Trophoblast cell (in vitro differentiated cells and primary cell): ENCODE measurements around the gene TCF12.

ENCODE experiments used
- DNase-seq, 2 donors: peaks; one replicate each; pipeline ENCODE4 v3.0.0-alpha.2; 2016
- H2AFZ ChIP-seq: 2 replicates; pipeline ENCODE4 v1.6.1; 2013; ENCODE audit warnings: low read length, moderate library complexity, mild to moderate bottlenecking; ENCODE audit not compliant: insufficient read depth, poor library complexity
- H2AK5ac ChIP-seq: 2 replicates; pipeline ENCODE4 v1.6.1; 2013; ENCODE audit warnings: mild to moderate bottlenecking, low read length
- H2BK120ac ChIP-seq: 2 replicates; pipeline ENCODE4 v1.6.1; 2013; ENCODE audit warnings: low read length, mild to moderate bottlenecking, moderate library complexity; ENCODE audit not compliant: insufficient read depth, poor library complexity
- H2BK12ac ChIP-seq: 2 replicates; pipeline ENCODE4 v1.6.1; 2013; ENCODE audit warnings: mild to moderate bottlenecking, low read length, moderate library complexity
- H2BK5ac ChIP-seq: 2 replicates; pipeline ENCODE4 v1.6.1; 2013; ENCODE audit warnings: low read length, low read depth, moderate library complexity, mild to moderate bottlenecking; ENCODE audit not compliant: poor library complexity
- H3K14ac ChIP-seq: 2 replicates; pipeline ENCODE4 v1.6.1; 2013; ENCODE audit warnings: mild to moderate bottlenecking, low read length
- H3K18ac ChIP-seq: 2 replicates; pipeline ENCODE4 v1.6.1; 2013; ENCODE audit warnings: mild to moderate bottlenecking, low read length
- H3K23ac ChIP-seq: 2 replicates; pipeline ENCODE4 v1.6.1; 2013; ENCODE audit warnings: low read length
- H3K27ac ChIP-seq: 2 replicates; pipeline ENCODE4 v1.5.1; 2013; ENCODE audit warnings: low read depth, mild to moderate bottlenecking, inconsistent platforms, low read length, moderate library complexity
- H3K27me3 ChIP-seq: 2 replicates; pipeline ENCODE4 v1.6.1; 2013; ENCODE audit warnings: inconsistent platforms, mild to moderate bottlenecking, low read length, moderate library complexity; ENCODE audit not compliant: insufficient read depth
- H3K36me3 ChIP-seq, 2 experiments: 1 replicate in 1 of 2; 2 replicates in 1 of 2; pipeline ENCODE4 v1.6.1; 2013; ENCODE audit warnings: low read length in 2 of 2, mild to moderate bottlenecking in 2 of 2, moderate library complexity in 1 of 2; ENCODE audit not compliant: insufficient read depth in 2 of 2, control insufficient read depth in 1 of 2
- H3K4ac ChIP-seq: 2 replicates; pipeline ENCODE4 v1.6.1; 2013; ENCODE audit warnings: low read depth, mild to moderate bottlenecking, low read length, moderate library complexity
- H3K4me1 ChIP-seq, 2 experiments: 1 replicate in 1 of 2; 2 replicates in 1 of 2; pipeline ENCODE4 v1.6.1; 2013; ENCODE audit warnings: low read length in 2 of 2, mild to moderate bottlenecking in 2 of 2, moderate library complexity in 1 of 2; ENCODE audit not compliant: insufficient read depth in 2 of 2, control insufficient read depth in 1 of 2
- H3K4me2 ChIP-seq: 2 replicates; pipeline ENCODE4 v1.6.1; 2013; ENCODE audit warnings: inconsistent platforms, mild to moderate bottlenecking, low read length, moderate library complexity
- H3K4me3 ChIP-seq: 2 replicates; pipeline ENCODE4 v1.5.1; 2013; ENCODE audit warnings: mild to moderate bottlenecking, low read depth, low read length, inconsistent platforms
- H3K79me1 ChIP-seq: one replicate; pipeline ENCODE4 v1.6.1; 2013; ENCODE audit warnings: low read length
- H3K79me2 ChIP-seq: 2 replicates; pipeline ENCODE4 v1.6.1; 2013; ENCODE audit warnings: low read length, mild to moderate bottlenecking; ENCODE audit not compliant: control insufficient read depth, insufficient read depth, poor library complexity
- H3K9ac ChIP-seq: 2 replicates; pipeline ENCODE4 v1.6.1; 2013; ENCODE audit warnings: mild to moderate bottlenecking, low read length
- H3K9me3 ChIP-seq: 2 replicates; pipeline ENCODE4 v1.6.1; 2013; ENCODE audit warnings: low read depth, mild to moderate bottlenecking, control low read depth, inconsistent platforms, low read length; ENCODE audit not compliant: insufficient read depth
- H4K12ac ChIP-seq: 2 replicates; pipeline ENCODE4 v1.6.1; 2013; ENCODE audit warnings: low read depth, mild to moderate bottlenecking, low read length, moderate library complexity
- H4K8ac ChIP-seq: 2 replicates; pipeline ENCODE4 v1.6.1; 2013; ENCODE audit warnings: low read depth, mild to moderate bottlenecking, low read length, moderate library complexity
- H4K91ac ChIP-seq: one replicate; pipeline ENCODE4 v1.6.1; 2013; ENCODE audit warnings: low read depth, mild to moderate bottlenecking, low read length, moderate library complexity
- WGBS: extraction: QIAGEN DNeasy Blood & Tissue Kit; methylation state at CpG from one replicate; pipeline ENCODE4 v1.1.7; 2013; ENCODE audit warnings: missing lambda C conversion rate; ENCODE audit not compliant: insufficient read length, insufficient coverage; ENCODE audit errors: extremely low coverage; 5-methylcytosine and 5-hydroxymethylcytosine counted together

TCF12 gene

DNA sequence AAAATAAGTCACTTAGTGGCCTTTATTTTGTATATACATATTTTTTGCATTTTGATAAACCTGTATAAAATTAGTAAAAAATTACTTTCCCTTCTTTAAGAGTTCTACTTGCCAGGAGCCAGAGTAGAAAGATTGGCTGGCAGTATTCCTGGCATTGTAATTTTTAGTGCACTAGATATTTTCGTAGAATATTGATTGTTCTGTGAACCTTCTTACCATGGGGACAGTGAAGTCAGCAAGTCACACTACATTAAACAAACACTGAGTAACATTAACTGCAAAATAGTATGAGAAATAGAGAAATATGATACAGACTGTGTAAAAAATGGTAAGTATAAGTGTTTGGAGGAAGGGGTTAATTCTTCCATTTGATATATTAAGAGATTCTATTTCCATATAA is 26.0 kb downstream of the TCF12 start:
- no CpG with 5 or more reads among the region's 1 CpG for WGBS
- Histone ChIP-seq H3K79me1 (no peaks in the 10 kb centered on the region), H3K9me3 (no peaks in the 10 kb centered on the region), H2AFZ (no peak overlapping the region), H4K8ac (no peak overlapping the region), H4K91ac (no peak overlapping the region), H3K23ac (no peak overlapping the region), H2AK5ac (no peak overlapping the region), H3K4me1 (peaks cover 3 to 5% of the 10 kb centered on the region in 2 experiments), H3K9ac (no peak overlapping the region), H2BK12ac (no peak overlapping the region), H2BK120ac (no peak overlapping the region), H3K79me2 (peaks cover 4% of the 10 kb centered on the region), H2BK5ac (no peak overlapping the region), H3K14ac (no peak overlapping the region), H3K4ac (no peak overlapping the region), H3K18ac (no peak overlapping the region), H3K4me3 (no peak overlapping the region), H4K12ac (no peak overlapping the region), H3K4me2 (no peak overlapping the region), H3K36me3 (peaks cover 0 to 2% of the 10 kb centered on the region in 2 experiments), H3K27me3 (no peaks in the 10 kb centered on the region), H3K27ac (no peak overlapping the region)
- no peak for DNase-seq

- Histone ChIP-seq H3K14ac (no peak overlapping the region), H4K8ac (no peak overlapping the region), H3K4ac (no peak overlapping the region), H3K4me2 (no peak overlapping the region), H2BK5ac (no peak overlapping the region), H3K79me2 (peaks cover 2% of the 10 kb centered on the region), H4K12ac (no peak overlapping the region), H3K79me1 (no peaks in the 10 kb centered on the region), H3K4me3 (no peak overlapping the region), H3K27ac (no peak overlapping the region), H2BK120ac (no peak overlapping the region), H2BK12ac (no peak overlapping the region), H3K9me3 (no peaks in the 10 kb centered on the region), H3K23ac (no peak overlapping the region), H2AFZ (no peak overlapping the region), H3K18ac (no peak overlapping the region), H3K4me1 (peaks cover 3% of the 10 kb centered on the region in 2 experiments), H4K91ac (no peak overlapping the region), H3K9ac (no peak overlapping the region), H3K27me3 (no peaks in the 10 kb centered on the region), H3K36me3 (peaks cover 0 to 2% of the 10 kb centered on the region in 2 experiments), H2AK5ac (no peak overlapping the region)
- DNase-seq = no peak
- no CpG with 5 or more reads among the region's 3 CpGs for WGBS
Observed at GRCh38 chr15:56946150-56946549, 27.7 kb downstream of the TCF12 start.

GRCh38 chr15:56948000-56948763 is 29.7 kb downstream of the TCF12 start:
- Histone ChIP-seq H3K4me3 (no peak overlapping the region), H3K79me2 (peaks cover 5% of the 10 kb centered on the region), H3K36me3 (peaks cover 0 to 2% of the 10 kb centered on the region in 2 experiments), H2BK12ac (no peak overlapping the region), H3K14ac (no peak overlapping the region), H4K91ac (no peak overlapping the region), H3K4me1 (peaks cover 3% of the 10 kb centered on the region in 2 experiments), H4K8ac (no peak overlapping the region), H4K12ac (no peak overlapping the region), H2AK5ac (no peak overlapping the region), H2BK5ac (no peak overlapping the region), H3K18ac (no peak overlapping the region), H3K9ac (no peak overlapping the region), H2BK120ac (no peak overlapping the region), H3K27me3 (no peaks in the 10 kb centered on the region), H3K27ac (peak overlapping the region; percentile 3), H3K4ac (no peak overlapping the region), H3K9me3 (no peaks in the 10 kb centered on the region), H3K4me2 (no peak overlapping the region), H3K23ac (no peak overlapping the region), H3K79me1 (no peaks in the 10 kb centered on the region), H2AFZ (no peak overlapping the region)
- DNase-seq = peak; percentile 49 to 92
- WGBS = 100% methylated on average over 1 of the region's 6 CpGs

DNA sequence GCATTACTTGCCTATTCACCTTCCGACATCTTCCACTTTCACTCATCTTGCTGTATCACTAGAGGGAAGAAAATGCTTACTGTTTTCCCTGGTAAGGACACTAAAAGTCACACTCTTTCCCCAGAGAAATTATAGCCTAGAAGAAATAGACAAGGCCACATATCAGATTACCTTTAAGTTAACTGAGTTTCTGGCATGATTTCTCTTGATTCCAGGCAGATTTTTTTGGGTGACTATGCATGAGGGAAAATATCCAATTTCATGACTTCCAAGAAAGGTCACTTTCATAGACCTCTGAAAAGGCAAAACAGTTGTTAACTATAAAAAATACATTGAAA is 30.3 kb downstream of the TCF12 start:
- Histone ChIP-seq H4K12ac (no peak overlapping the region), H3K18ac (no peak overlapping the region), H3K36me3 (peaks cover 0 to 2% of the 10 kb centered on the region in 2 experiments), H2BK5ac (no peak overlapping the region), H2AK5ac (no peak overlapping the region), H4K8ac (no peak overlapping the region), H3K4me1 (peaks cover 3% of the 10 kb centered on the region in 2 experiments), H2BK12ac (no peak overlapping the region), H3K79me2 (peaks cover 5% of the 10 kb centered on the region), H3K4me2 (no peak overlapping the region), H3K79me1 (no peaks in the 10 kb centered on the region), H3K4me3 (no peak overlapping the region), H3K23ac (no peak overlapping the region), H3K14ac (no peak overlapping the region), H2BK120ac (no peak overlapping the region), H3K27me3 (no peaks in the 10 kb centered on the region), H3K4ac (no peak overlapping the region), H3K27ac (peak overlapping the region; percentile 3), H3K9ac (no peak overlapping the region), H3K9me3 (no peaks in the 10 kb centered on the region), H4K91ac (no peak overlapping the region), H2AFZ (no peak overlapping the region)
- DNase-seq = no peak
- no CpG with 5 or more reads among the region's 1 CpG for WGBS
